ENCODE data around the gene PLEKHA7.
A peak's percentile ranks its signal among the peaks of the same experiment; 100 is the strongest.

PLEKHA7 gene

GRCh38 chr11:16834384-16834783 is 179.8 kb downstream of the PLEKHA7 start:
- no peak for DNase-seq

DNA sequence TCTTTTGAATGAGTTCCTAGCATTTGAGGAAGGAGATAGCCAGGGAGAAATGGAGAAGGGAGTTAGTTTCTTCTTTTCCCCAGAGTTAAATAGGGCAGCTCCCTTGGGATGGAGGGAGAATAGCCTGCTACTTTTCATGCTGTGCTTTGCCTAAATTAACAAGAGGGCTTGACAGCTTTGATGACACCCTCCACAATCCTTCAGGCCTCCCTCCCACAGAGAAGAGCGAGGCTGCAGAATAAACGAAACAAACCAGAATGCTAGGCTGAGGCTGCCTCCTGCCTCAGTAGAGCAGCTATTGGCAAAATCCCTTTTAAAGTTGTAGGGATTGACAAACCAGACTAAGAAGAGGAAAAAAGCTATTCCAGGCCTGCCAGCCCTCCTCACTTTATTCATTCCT is 181.2 kb downstream of the PLEKHA7 start:
- DNase-seq = no peak

DNA sequence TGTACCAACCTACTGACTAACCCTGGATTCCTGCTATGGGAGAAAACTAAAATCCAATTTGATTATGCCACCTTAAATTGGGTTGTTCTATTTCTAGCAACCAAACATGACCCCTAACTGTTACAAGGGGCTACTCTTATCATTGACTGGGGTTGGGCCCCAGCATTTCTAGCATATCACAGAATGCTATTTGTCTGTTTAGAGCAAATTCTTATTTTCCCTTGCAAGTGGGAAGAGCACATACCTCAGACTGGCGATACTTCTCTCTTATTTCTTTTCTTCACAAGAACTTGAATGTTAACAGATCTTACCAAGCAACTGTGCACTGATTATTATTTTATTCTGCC is 182.0 kb downstream of the PLEKHA7 start:
- no peak for DNase-seq

- no peak for DNase-seq
Measured at GRCh38 chr11:16831316-16832192, 182.7 kb downstream of the PLEKHA7 start.

DNA sequence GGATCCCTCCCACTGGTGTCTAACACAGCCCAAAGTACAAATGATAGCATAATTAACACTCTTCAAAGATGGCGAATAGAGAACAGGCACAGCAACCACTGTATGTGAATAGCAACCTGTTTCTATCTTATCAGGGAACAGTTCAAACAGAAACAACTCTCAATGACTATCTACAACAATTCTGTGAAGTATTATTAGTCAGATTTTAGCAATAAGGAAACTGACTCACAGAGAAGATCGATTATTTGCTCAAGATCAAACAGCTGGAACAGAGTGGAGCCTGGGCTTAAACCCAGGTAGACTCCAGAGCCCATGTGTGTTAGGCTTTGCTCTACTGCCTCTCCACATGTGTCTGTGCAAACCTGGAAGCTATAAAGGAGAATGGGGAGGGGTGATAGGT is 187.1 kb downstream of the PLEKHA7 start:
- DNase-seq = no peak

GRCh38 chr11:16825968-16826367 is 188.2 kb downstream of the PLEKHA7 start:
- DNase-seq = no peak

DNA sequence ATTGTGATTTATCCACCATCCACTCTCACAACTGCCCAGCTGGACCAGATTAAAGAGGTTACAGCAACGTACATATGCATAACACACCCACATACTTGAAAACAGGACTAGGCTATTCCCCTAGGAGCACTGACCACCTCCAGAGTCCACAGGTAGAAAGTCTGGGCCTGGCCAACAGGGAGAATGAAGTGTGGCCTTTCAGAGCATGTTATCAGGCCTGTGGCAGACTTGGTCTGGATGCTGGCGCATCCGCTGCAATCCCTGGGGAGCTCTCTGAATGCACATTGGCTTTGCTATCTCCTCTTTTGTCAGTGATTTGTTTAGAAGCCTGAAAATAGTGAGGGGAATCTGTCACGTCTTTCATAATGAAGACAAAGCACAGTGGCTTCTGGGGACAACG is 189.1 kb downstream of the PLEKHA7 start:
- peak in 1 of 3 experiments; percentile 11 for DNase-seq

GRCh38 chr11:16820324-16821092 is 193.7 kb downstream of the PLEKHA7 start:
- peak; percentile 54 to 86 (median 80) for DNase-seq

DNA sequence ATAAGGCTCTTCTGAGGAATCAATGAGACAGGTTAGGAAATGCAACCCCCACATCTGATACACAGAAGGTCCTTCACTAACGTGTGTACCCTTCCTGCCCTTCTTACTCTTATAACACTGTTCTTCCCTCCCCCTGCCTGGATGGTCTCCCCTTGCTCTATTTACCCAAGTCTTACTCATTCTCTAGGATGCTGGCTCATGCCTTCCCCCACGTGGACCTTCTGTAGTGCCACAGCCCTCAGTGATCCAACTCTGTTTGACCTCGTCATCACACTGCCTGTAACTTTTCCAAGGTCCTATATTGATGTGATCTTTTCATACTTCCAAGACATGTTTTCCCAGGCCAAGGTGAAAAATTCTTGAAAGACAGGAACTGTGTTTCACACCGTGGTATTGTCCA is 195.9 kb downstream of the PLEKHA7 start:
- no peak for DNase-seq

GRCh38 chr11:16817351-16817750 is 196.9 kb downstream of the PLEKHA7 start:
- no peak for DNase-seq

GRCh38 chr11:16816358-16817270 is 197.6 kb downstream of the PLEKHA7 start:
- DNase-seq = no peak

DNA sequence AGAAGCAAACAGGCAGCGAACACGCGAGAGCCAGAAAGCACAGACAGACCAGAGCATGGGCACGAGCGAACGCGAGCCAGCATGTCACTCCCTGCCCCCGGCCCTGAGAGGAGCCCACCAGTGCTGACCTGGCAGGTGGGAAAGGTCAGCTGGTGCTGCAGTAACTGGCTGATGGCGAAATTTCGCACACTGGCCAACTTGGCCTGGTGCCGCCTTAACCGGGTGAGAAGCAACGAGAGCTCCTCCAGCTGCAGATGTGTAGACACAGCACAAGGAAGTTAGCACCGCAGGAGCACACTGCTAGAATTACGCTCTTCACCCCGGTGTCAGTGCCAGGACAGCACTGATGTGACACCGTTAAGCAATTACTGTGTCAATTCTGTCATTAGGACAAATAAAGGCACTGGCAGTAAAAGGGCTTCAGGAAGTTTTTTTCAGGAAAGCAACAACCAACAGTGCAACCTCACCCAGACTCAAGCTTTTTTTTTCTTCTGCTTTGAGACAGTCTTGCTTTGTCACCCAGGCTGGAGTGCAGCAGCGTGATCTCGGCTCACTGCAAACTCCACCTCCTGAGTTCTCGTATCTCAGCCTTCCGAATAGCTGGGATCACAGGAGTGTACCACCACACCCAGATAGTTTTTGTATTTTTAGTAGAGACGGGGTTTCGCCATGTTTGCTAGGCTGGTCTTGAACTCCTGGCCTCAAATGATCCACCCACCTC is 199.0 kb downstream of the PLEKHA7 start:
- DNase-seq = peak in 2 of 3 experiments; percentile 33 to 77

- no peak for DNase-seq
Measured at GRCh38 chr11:16814410-16815046, 199.7 kb downstream of the PLEKHA7 start.

DNA sequence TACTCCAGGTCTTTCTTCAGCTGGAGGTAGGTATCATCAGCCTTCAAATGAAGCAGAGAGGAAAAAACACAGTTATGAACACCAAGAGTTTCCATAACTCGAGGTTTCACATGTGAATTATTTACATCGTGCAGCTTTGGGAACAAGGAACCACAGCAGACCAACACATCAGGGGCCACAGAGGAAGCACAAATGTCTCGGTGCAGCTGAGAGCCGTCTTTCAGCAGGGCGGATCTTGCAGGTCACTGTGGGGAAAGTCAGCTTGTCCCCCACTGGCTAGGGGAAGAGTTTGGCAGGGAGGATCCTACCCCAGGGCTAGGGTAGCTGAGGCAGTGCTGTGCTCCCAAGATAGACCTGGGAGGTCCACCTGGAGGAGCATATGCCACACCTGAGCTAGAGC is 201.1 kb downstream of the PLEKHA7 start:
- no peak for DNase-seq

- no peak for DNase-seq
Measured at GRCh38 chr11:16812274-16812673, 201.9 kb downstream of the PLEKHA7 start.

GRCh38 chr11:16811136-16812020 is 202.8 kb downstream of the PLEKHA7 start:
- DNase-seq = no peak

DNA sequence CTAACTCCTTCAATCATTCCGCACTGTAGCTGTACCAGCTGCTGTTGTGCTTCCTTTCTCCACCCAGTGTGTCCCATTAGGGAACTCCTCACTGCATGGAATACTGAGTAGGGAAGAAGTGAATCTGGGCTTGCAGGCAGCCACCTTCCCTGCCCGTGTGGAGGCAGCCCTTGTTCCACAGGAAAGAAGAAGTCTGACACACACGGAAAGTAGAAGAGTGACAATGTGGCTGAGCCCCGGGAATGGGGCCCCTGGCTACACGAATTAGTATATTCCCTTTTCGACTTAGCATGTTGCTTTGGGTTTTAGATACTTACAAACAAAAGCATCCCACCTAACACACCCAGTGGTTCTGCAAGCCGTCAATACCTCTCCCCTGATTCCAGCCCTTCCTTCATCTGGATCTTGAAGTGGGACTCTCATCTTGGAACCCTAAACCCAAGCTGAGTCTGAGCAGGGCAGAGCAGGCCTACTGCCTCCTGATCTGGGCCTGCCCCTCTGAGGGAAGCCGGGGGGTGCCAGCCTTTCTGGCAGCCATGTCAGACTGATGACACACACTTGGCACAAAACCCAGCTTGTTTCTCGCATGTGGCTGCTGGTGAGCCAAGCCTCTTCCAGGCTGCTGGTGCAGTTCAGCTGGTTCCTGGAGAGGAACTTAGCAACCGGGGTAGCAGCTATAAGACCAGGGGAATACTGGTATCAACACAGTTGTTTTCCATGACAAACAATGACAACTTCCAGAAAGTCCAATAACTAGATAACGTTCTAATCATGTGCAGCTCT is 204.1 kb downstream of the PLEKHA7 start:
- DNase-seq = no peak

GRCh38 chr11:16807306-16807705 is 206.9 kb downstream of the PLEKHA7 start:
- no peak for DNase-seq

- no peak for DNase-seq
Measured at GRCh38 chr11:16806791-16807190, 207.4 kb downstream of the PLEKHA7 start.

DNA sequence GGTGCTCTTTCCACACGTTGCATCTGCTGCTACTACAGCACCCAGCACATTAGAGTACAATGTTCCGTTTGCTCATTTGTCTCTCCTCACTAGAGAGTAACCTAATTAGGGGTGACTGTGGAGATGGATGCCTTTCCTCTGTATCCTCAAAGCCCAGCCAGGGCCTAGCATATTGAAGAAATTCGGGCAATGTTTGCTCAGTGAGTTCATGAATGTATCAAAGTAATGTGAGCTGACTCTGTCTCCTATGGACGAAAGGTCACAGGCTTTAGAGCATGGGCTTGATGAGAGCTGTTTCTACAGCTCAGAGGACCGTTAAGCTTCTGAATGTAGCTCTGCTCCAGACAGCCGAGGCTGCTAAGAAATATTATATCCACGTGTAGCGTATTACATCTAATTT is 208.3 kb downstream of the PLEKHA7 start:
- DNase-seq = peak in 1 of 3 experiments; percentile 19
